Measurements from ENCODE around the gene ASPDH. TPM values are rescaled to one million over a fixed set of nuclear protein-coding genes. Genes with fewer than 3 reads are reported as not detected.

Gene ASPDH
- total RNA-seq, 1 experiment from 2014 or later, result not detected

- BruUV-seq (replicated peaks), result no TSS peak
- no peaks in the 10 kb centered on the region for H3K9me2 ChIP-seq (ENCODE audit: insufficient read depth)
- H3K79me2 ChIP-seq (ENCODE audit: insufficient read depth, low read length), result no peaks in the 10 kb centered on the region
- H3K36me3 ChIP-seq (ENCODE audit: control insufficient read depth in 1 of 2, insufficient read depth in 2 of 2, low read length in 2 of 2), result peaks cover 6 to 21% of the 10 kb centered on the region in 2 experiments; a peak in 2 of 4 replicates
- H2AFZ ChIP-seq (ENCODE audit: low read depth, low read length, poor library complexity, severe bottlenecking), result no peak overlapping the region
- H3K4me1 ChIP-seq (ENCODE audit: control insufficient read depth in 1 of 2, insufficient read depth in 2 of 2, low read length in 2 of 2), result peaks cover 7 to 8% of the 10 kb centered on the region in 2 experiments
- H3K27ac ChIP-seq (ENCODE audit: low read depth, low read length), result no peak overlapping the region
- peaks cover 3 to 12% of the 10 kb centered on the region in 2 experiments; a peak in 1 of 4 replicates for H3K9me3 ChIP-seq (ENCODE audit: control insufficient read depth in 1 of 2, insufficient read depth in 1 of 2, low read depth in 1 of 2, low read length in 2 of 2)
- H4K20me1 ChIP-seq (ENCODE audit: insufficient read depth), result no peaks in the 10 kb centered on the region
- CTCF ChIA-PET, result no interaction called here
- DNase-seq (ENCODE audit: low read depth, low spot score), result peak; percentile 80
- no peak overlapping the region for H3K4me3 ChIP-seq (replicated peaks in 1 of 2; ENCODE audit: low read depth in 1 of 2, low read length in 2 of 2)
- H3K9ac ChIP-seq (ENCODE audit: low read length), result no peak overlapping the region
- ATAC-seq, result peak; percentile 73
- RAD21 ChIA-PET (ENCODE audit: low non-redundant PET in 1 of 2, low total read pairs in 2 of 2, uncharacterized antibody in 2 of 2, unreplicated experiment in 2 of 2), result no interaction called here
- POLR2A ChIA-PET, result no interaction called here
- no peak overlapping the region for H3K4me2 ChIP-seq (ENCODE audit: low read length)
- no peaks in the 10 kb centered on the region for H3K27me3 ChIP-seq (ENCODE audit: insufficient read depth, low read length)
- intact Hi-C loops (cut with micrococcal nuclease), result no loop called here
- TF ChIP-seq ZBTB33 (IDR thresholded peaks at IDR 0.05; ENCODE audit: extremely low read depth, insufficient replicate concordance, low read length), result no peak
- TF ChIP-seq CTCF (IDR thresholded peaks at IDR 0.05 in 2 of 3, conservative IDR thresholded peaks at IDR 0.05 in 1 of 3; ENCODE audit: borderline replicate concordance in 1 of 3, insufficient read depth in 1 of 3, low read depth in 2 of 3, low read length in 2 of 3), result peak; percentile 74 to 95 (median 77)
- TF ChIP-seq POLR2AphosphoS5 (IDR thresholded peaks at IDR 0.05; ENCODE audit: low read depth, low read length), result no peak
- TF ChIP-seq EGR1 (IDR thresholded peaks at IDR 0.05; ENCODE audit: low read depth), result no peak
- TF ChIP-seq CBX3 (IDR thresholded peaks at IDR 0.05; ENCODE audit: low read depth), result peak; percentile 64; the same call in 1 of the 2 replicates
- TF ChIP-seq JUND (IDR thresholded peaks at IDR 0.05), result no peak
- no peak for TF ChIP-seq ZFX (IDR thresholded peaks at IDR 0.05)
- TF ChIP-seq SIN3A (IDR thresholded peaks at IDR 0.05; ENCODE audit: low read depth), result no peak
- no peak for TF ChIP-seq SRF (IDR thresholded peaks at IDR 0.05; ENCODE audit: low read depth)
Measured at GRCh38 chr19:50486823-50487515, 26.7 kb downstream of the ASPDH start.
